Left ventricle myocardium superior (tissue), 1 donor: ENCODE data around the gene PDE4B. TPM values are rescaled to one million over a fixed set of nuclear protein-coding genes. Genes with fewer than 3 reads are reported as not detected.

ENCODE experiments used
- ATAC-seq: fragments of 200-7000 bp; cut with Tn5 transposase; one replicate; pipeline ENCODE4 v1.9.1; 2020; ENCODE audit warnings: mild to moderate bottlenecking, moderate library complexity
- DNase-seq: peaks from one replicate; pipeline ENCODE4 v3.0.0-alpha.2; 2020
- intact Hi-C: fragments of 100-400 bp; cut with micrococcal nuclease; formaldehyde crosslinking; loops from one replicate; pipeline ENCODE4 v1.11.0; 2022
- long read RNA-seq: library from polyadenylated mRNA; unstranded; transcript quantifications from one replicate; pipeline ENCODE4 v2.0.0, GENCODE V29; 2021
- total RNA-seq: library from RNA; stranded (reverse); fragmentation: NEBNext Ultra II Directional; extraction: Animal tissue kit (Norgen Biotek cat#: 25700); gene quantifications from one replicate; pipeline ENCODE4 v1.2.1, GENCODE V29; 2021
- donor health status: DM: no; HTN: yes; CAD: no; lungs with severe emphysema.

The PDE4B gene
- total RNA-seq = 19.4 TPM
- long read RNA-seq, partial matches to known transcripts = 1 of 3 reads
- long read RNA-seq, other reads (novel, unspliced or antisense) = 1 of 3 reads

- DNase-seq = peak; percentile 35
- ATAC-seq = peak; percentile 28
- intact Hi-C loops = no loop called here
Observed at GRCh38 chr1:65792669-65793358, at the start of gene PDE4B. Gene PDE4B (plus strand): TSS chr1:65792895.

GRCh38 chr1:65744731-65745130, 48.0 kb upstream of the PDE4B start:
- intact Hi-C loops = no loop called here
- DNase-seq (no peak), ATAC-seq (no peak)

- no peak for DNase-seq
- no peak for ATAC-seq
- intact Hi-C loops = no loop called here
Observed at GRCh38 chr1:65751961-65752360, 40.7 kb upstream of the PDE4B start.

GRCh38 chr1:65756616-65757015, 36.1 kb upstream of the PDE4B start:
- DNase-seq (no peak), ATAC-seq (no peak)
- intact Hi-C loops = no loop called here

GRCh38 chr1:65757531-65757930, 35.2 kb upstream of the PDE4B start:
- DNase-seq (no peak), ATAC-seq (no peak)
- intact Hi-C loops = no loop called here

GRCh38 chr1:65758128-65758527, 34.6 kb upstream of the PDE4B start:
- intact Hi-C loops = no loop called here
- ATAC-seq = no peak
- DNase-seq = no peak

GRCh38 chr1:65759516-65759915, 33.2 kb upstream of the PDE4B start:
- intact Hi-C loops = no loop called here
- no peak for ATAC-seq
- no peak for DNase-seq

GRCh38 chr1:65762081-65762862, 30.4 kb upstream of the PDE4B start:
- ATAC-seq = no peak
- intact Hi-C loops = no loop called here

GRCh38 chr1:65764052-65764451, 28.6 kb upstream of the PDE4B start:
- DNase-seq (no peak), ATAC-seq (no peak)
- intact Hi-C loops = no loop called here

More at GRCh38 chr1:65762081-65762862, 30.4 kb upstream of the PDE4B start:
- DNase-seq = no peak

- ATAC-seq (no peak), DNase-seq (no peak)
- intact Hi-C loops = no loop called here
Observed at GRCh38 chr1:65765631-65766030, 27.1 kb upstream of the PDE4B start.

GRCh38 chr1:65769636-65770035, 23.1 kb upstream of the PDE4B start:
- ATAC-seq (no peak), DNase-seq (no peak)
- intact Hi-C loops = no loop called here

- ATAC-seq (no peak), DNase-seq (no peak)
- intact Hi-C loops = no loop called here
Observed at GRCh38 chr1:65772607-65773006, 20.1 kb upstream of the PDE4B start.

- no peak for ATAC-seq
- intact Hi-C loops = no loop called here
Observed at GRCh38 chr1:65773391-65774123, 19.1 kb upstream of the PDE4B start.

GRCh38 chr1:65788762-65789161, 3.9 kb upstream of the PDE4B start:
- DNase-seq (no peak), ATAC-seq (no peak)
- intact Hi-C loops = no loop called here

More at GRCh38 chr1:65773391-65774123, 19.1 kb upstream of the PDE4B start:
- DNase-seq = no peak

- intact Hi-C loops = no loop called here
- peak; percentile 19 for ATAC-seq
Observed at GRCh38 chr1:65791396-65791795, 1.3 kb upstream of the PDE4B start.

GRCh38 chr1:65791801-65792668, 660 bp upstream of the PDE4B start:
- DNase-seq = peak; percentile 20
- no peak for ATAC-seq
- intact Hi-C loops = no loop called here

More at GRCh38 chr1:65791396-65791795, 1.3 kb upstream of the PDE4B start:
- DNase-seq = no peak

- DNase-seq (peak; percentile 17), ATAC-seq (no peak)
- intact Hi-C loops = no loop called here
Observed at GRCh38 chr1:65793359-65793732, 651 bp downstream of the PDE4B start.

- DNase-seq (no peak), ATAC-seq (no peak)
- intact Hi-C loops = no loop called here
Observed at GRCh38 chr1:65795311-65795710, 2.6 kb downstream of the PDE4B start.

- ATAC-seq = no peak
- no peak for DNase-seq
- intact Hi-C loops = no loop called here
Observed at GRCh38 chr1:65799601-65800000, 6.9 kb downstream of the PDE4B start.
